ENCODE results near the gene C1QTNF7. TPM values are rescaled to one million over a fixed set of nuclear protein-coding genes. Genes with fewer than 3 reads are reported as not detected.

C1QTNF7 gene
- total RNA-seq, 6 donors from 2014 or later = 2.3 to 13.3 (median 7.9) TPM

- Histone ChIP-seq H3K36me3 (no peaks in the 10 kb centered on the region), H3K27me3 (no peaks in the 10 kb centered on the region), H3K9me3 (no peaks in the 10 kb centered on the region), H3K4me3 (no peak overlapping the region), H3K4me1 (peaks cover 3 to 14% (median 6%) of the 10 kb centered on the region in 4 donors), H3K27ac (no peak overlapping the region)
- TF ChIP-seq EP300 (IDR thresholded peaks at IDR 0.05) (no peak), CTCF (IDR thresholded peaks at IDR 0.05) (no peak), POLR2AphosphoS5 (IDR thresholded peaks at IDR 0.05) (no peak), POLR2A (IDR thresholded peaks at IDR 0.05) (no peak)
- no peak for DNase-seq
- ATAC-seq (ENCODE audit: low FRiP score in 2 of 2) = no peak
Observed at GRCh38 chr4:15459706-15460105, 31.9 kb downstream of the C1QTNF7 start.

- 52 to 65% methylated on average over 1 of the region's 1 CpG for WGBS, 2 donors
Observed at GRCh38 chr4:15466596-15466995, 38.8 kb downstream of the C1QTNF7 start.

GRCh38 chr4:15469402-15470127, 41.7 kb downstream of the C1QTNF7 start, which contains the start of gene CC2D2A:
Gene CC2D2A, plus strand, starts transcription at chr4:15469882. Its CDS starts 6,051 bp downstream, at chr4:15475933.
- Histone ChIP-seq H3K4me3 (peak within 1 kb of the TSS; percentile 39 to 62 (median 55)), H3K27ac (peak within 1 kb of the TSS in 2 of 4 donors; percentile 4 to 37), H3K27me3 (no peaks in the 10 kb centered on the region), H3K9me3 (no peaks in the 10 kb centered on the region), H3K4me1 (peaks cover 9 to 25% (median 14%) of the 10 kb centered on the region in 4 donors), H3K36me3 (no peaks in the 10 kb centered on the region)
- WGBS, 2 donors = 7 to 8% methylated on average over 14 of the region's 14 CpGs
- peak; percentile 86 to 92 for ATAC-seq (ENCODE audit: low FRiP score in 2 of 2)
- no peak for TF ChIP-seq POLR2AphosphoS5 (IDR thresholded peaks at IDR 0.05)
- TF ChIP-seq EP300 (IDR thresholded peaks at IDR 0.05) = no peak
- TF ChIP-seq POLR2A (IDR thresholded peaks at IDR 0.05) = no peak
- no peak for TF ChIP-seq CTCF (IDR thresholded peaks at IDR 0.05)
- DNase-seq = peak in 1 of 2 donors; percentile 29

More at GRCh38 chr4:15466596-15466995, 38.8 kb downstream of the C1QTNF7 start:
- H3K27me3 ChIP-seq = no peaks in the 10 kb centered on the region
- no peaks in the 10 kb centered on the region for H3K36me3 ChIP-seq
- no peak overlapping the region for H3K27ac ChIP-seq
- H3K4me3 ChIP-seq = no peak overlapping the region
- peaks cover 9 to 25% (median 12%) of the 10 kb centered on the region in 4 donors for H3K4me1 ChIP-seq
- no peak for TF ChIP-seq POLR2A (IDR thresholded peaks at IDR 0.05)
- no peaks in the 10 kb centered on the region for H3K9me3 ChIP-seq
- DNase-seq (no peak), ATAC-seq (ENCODE audit: low FRiP score in 2 of 2) (no peak)

GRCh38 chr4:15470128-15470475, 42.3 kb downstream of the C1QTNF7 start:
- Histone ChIP-seq H3K4me3 (peak overlapping the region; percentile 39 to 62 (median 55)), H3K9me3 (no peaks in the 10 kb centered on the region), H3K27ac (peak overlapping the region in 2 of 4 donors; percentile 4 to 37), H3K27me3 (no peaks in the 10 kb centered on the region), H3K4me1 (peaks cover 9 to 25% (median 14%) of the 10 kb centered on the region in 4 donors), H3K36me3 (no peaks in the 10 kb centered on the region)
- ATAC-seq (ENCODE audit: low FRiP score in 2 of 2) (peak in 1 of 2 donors; percentile 5), DNase-seq (no peak)
- WGBS, 2 donors = 0 to 5% methylated on average over 3 of the region's 3 CpGs
- no peak for TF ChIP-seq EP300 (IDR thresholded peaks at IDR 0.05)
- no peak for TF ChIP-seq POLR2AphosphoS5 (IDR thresholded peaks at IDR 0.05)
- no peak for TF ChIP-seq CTCF (IDR thresholded peaks at IDR 0.05)
- TF ChIP-seq POLR2A (IDR thresholded peaks at IDR 0.05) = no peak

- H3K4me1 ChIP-seq = peaks cover 1 to 7% (median 4%) of the 10 kb centered on the region in 4 donors
- DNase-seq (no peak), ATAC-seq (ENCODE audit: low FRiP score in 2 of 2) (no peak)
- no peak overlapping the region for H3K4me3 ChIP-seq
- H3K36me3 ChIP-seq = peaks cover 0 to 14% (median 0%) of the 10 kb centered on the region in 4 donors
- H3K27ac ChIP-seq = no peak overlapping the region
- WGBS, 2 donors = 94% methylated on average over 5 of the region's 5 CpGs
- TF ChIP-seq CTCF (IDR thresholded peaks at IDR 0.05) = no peak
- no peak for TF ChIP-seq POLR2AphosphoS5 (IDR thresholded peaks at IDR 0.05)
- no peak for TF ChIP-seq EP300 (IDR thresholded peaks at IDR 0.05)
- no peak for TF ChIP-seq POLR2A (IDR thresholded peaks at IDR 0.05)
- H3K27me3 ChIP-seq = no peaks in the 10 kb centered on the region
- H3K9me3 ChIP-seq = no peaks in the 10 kb centered on the region
Observed at GRCh38 chr4:15476396-15476795, 48.6 kb downstream of the C1QTNF7 start.

All from upper lobe of left lung (tissue), 6 donors.